ENCODE data around the gene SCNM1.

SCNM1 gene, protein sequence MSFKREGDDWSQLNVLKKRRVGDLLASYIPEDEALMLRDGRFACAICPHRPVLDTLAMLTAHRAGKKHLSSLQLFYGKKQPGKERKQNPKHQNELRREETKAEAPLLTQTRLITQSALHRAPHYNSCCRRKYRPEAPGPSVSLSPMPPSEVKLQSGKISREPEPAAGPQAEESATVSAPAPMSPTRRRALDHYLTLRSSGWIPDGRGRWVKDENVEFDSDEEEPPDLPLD

DNA sequence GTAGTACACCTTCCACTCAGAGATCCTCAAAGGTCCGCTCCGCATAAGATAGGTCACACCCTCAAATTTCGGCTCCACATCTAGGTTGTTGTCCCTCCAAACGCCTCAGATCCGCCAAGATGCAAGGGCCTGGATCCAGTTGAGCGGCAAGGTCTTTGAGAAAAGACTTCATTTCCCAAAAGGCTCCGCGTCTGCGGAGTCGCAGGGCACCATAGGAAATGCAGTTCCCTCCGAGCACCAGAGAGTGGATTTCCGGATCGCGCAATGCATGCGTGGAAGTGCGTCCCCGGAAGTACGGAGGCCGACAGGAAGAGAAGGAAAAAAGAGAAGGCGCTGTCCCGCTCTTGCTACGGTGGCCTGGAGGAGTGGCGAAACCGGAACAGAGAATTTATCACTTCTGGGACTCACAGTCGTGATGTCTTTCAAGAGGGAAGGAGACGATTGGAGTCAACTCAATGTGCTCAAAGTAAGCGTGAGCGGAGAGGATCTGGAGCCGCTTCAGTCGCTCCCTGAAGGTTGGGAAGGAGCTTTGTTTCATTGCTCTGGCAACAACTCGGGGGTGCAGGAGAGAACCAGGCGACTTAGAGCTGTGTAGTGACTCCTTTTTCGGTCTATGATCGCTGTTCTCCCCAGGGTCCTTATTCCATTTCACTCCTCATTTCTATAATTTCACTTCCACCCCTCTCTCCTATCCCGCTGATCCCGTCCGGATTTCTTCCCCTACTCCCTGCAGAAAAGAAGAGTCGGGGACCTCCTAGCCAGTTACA, at the start of gene SCNM1, which contains the start of gene LYSMD1:
SCNM1 (plus strand) TSS at position 407 of the 767 bp plus-strand sequence; CDS start at position 416, 9 bp downstream.
LYSMD1 (minus strand) TSS at position 165 of the 767 bp plus-strand sequence. CDS start 644 bp downstream, outside the sequence.
- DNase-seq (ENCODE audit: low read depth): peak; percentile 100

DNA sequence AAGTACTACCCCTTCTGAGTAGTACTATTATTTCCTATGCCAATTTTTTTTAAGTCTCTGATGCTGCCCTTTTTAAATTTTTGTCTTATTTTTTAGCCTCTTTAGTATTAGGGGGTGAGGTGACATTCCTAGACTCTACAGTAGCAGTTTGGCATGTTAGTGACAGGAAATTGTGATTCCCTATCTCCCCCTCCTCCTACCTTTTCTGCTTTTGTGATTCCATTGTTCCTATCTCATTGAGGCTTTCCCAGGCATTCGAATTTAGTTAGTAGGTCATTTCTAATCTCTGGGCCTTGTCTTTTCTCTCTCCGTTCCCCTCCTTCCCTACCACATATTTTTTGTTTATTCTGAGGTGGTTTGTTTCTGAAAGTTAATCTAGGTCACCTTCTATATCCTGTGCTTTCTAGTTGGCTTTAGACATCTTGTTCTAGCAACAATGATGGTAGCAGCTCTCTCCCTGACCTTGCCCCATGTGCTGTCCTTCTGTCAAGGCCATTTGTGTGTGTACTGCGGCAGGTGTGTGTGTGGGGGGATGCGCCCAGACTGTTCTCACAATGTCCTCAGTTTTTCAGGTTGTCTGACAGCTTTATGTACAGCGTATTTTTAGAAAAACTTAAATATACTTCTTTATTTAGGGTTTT, 41.1 kb upstream of the SCNM1 start:
- no peak for DNase-seq (ENCODE audit: low read depth)

DNA sequence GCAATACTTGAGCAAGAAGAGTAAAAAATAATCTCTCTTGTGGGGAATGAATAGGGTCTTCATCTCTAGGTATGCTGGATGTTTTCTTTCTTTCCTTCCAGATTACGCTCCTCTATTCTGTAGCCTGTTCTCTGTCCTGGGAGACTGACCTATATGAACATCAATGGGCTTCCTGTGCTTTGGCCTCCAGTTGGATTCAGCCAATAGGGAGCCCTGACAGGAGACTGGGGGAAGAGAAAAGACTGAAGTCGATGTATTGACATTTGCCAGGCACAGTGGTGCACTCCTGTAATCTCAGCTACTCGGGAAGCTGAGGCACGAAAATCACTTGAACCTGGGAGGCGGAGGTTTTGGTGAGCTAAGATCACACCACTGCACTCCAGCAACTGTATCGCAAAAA, 37.1 kb upstream of the SCNM1 start:
- DNase-seq (ENCODE audit: low read depth): no peak

DNA sequence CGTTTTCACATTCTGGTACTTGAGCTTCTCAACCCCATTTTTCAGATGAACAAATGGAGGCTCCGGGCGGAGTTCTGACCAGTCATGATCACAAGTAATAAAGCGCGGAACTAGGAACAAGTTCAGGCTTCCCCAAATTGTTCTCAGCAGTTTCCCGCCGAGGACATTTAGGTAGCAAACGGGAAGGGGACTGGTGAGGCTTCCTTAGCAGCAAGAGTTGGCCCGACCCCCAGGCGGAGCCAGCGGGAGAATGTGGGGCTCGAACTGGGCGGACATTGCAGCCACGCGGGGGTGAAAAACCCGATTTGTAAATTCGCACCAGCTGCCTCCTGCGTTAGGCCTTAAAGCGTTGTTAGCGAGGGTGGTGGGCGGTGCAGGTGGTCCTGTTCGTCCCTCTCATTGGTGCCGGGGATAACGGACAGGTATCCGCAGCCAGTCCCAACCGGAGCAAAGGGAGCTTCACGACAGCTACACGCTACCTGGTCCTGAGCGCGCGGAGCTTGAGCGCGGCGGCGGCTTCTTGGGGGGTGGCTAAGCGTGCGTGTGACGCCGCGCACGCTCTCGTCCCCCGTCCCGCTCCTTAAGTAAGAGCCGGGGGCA, 34.9 kb upstream of the SCNM1 start:
- peak; percentile 96 for DNase-seq (ENCODE audit: low read depth)

DNA sequence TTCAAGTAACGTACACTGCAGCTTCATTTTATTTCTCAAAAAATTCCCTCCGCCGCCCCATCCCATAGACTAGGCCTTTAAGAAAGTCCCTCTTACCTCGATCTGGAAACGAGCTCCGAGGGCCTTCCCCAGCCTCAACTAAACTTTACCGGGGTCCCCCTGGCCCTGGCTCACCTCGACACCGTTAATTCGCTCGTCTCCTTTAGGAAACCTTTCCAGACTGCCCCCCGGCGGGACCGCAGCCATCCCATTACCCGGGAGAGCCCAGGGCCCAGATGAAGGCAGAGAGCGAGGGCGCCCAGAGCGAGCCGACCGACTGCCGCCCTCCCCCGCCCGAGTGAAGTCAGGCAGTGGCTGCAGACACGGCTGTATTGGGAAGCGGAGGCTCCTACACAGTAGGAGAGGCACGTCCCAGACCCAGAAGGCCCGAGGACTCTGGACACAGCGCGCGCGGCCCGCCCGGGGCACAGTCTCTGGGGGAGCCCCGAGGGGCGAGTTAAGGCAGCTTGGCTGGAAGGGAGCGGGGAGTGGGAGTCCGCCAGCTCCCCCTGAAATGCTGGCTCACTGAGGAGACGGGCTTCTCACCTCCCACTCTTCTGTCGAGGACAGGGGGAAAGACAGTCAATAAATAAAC, 34.1 kb upstream of the SCNM1 start:
- DNase-seq (ENCODE audit: low read depth): peak; percentile 27

DNA sequence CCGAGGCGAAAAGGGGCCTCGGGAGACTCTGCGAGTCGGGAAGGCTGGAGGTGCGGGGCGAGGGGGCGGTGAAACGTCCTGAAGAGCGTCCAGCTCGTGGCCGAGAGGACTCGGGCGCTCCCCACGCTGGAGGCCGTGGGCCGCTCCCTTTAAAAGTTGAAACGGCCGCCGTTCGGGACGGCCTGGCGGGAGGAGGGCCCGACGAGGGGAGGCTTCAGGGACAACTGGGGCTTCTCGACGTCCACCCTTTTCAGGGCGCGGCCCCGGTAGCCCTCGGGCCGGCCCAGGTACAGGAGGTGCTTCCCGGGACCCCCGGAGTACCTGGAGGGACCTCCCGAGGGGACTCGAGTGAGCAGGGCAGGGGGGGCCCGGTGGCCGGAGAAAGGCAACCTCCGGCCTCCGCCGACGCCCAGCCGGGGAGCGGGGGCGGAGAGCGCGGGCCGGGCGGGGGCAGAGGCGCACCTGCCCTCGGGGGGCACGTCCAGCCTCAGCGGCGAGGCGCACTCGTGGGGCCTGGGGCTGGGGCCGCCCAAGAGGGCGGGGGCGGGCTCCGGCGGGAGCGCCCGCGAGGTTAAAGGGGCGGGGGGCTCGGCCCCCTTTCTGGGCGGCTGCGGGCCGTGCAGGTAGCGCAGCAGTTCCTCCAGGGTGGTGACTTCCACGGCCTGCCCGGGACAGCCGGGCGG, 33.5 kb upstream of the SCNM1 start:
- no peak for DNase-seq (ENCODE audit: low read depth)

DNA sequence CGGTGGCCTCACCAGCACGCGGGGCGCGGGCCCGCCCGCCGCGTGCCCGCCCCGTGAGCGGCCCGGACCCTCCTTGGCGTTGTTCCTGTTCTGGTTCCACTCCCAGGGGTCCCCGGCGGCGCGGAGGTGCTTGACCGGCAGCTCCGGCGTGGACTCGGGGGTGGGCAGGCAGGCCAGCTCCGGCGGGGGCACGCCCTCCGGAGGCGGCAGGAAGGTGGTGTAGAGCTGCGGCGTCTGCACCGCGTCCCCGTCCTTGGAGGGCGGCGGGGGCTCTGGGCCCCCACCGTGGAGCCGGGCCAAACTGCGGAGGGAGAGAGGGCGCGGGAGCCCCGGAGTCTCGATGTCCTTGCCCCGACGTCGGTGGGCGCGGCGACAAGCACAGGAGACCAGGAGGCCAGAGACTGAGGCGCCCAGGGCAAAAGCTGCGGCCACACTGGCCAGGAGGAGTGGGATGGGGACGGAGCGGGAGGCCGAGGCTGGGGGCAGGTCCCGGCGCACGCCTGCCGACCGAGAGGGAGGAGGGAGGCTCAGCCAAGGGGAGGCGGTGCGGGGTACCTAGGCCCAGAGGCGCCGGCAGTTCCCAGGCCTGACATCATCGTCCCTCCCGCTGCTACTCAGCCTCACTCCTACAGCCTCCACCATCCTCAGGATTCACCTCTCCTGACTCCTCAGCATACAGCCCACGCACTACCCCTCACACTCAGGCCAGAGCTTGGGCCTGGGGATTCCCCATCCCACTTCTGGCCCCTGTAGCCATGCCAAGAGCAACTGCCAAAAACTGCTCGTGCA, 32.7 kb upstream of the SCNM1 start:
- DNase-seq (ENCODE audit: low read depth): no peak

DNA sequence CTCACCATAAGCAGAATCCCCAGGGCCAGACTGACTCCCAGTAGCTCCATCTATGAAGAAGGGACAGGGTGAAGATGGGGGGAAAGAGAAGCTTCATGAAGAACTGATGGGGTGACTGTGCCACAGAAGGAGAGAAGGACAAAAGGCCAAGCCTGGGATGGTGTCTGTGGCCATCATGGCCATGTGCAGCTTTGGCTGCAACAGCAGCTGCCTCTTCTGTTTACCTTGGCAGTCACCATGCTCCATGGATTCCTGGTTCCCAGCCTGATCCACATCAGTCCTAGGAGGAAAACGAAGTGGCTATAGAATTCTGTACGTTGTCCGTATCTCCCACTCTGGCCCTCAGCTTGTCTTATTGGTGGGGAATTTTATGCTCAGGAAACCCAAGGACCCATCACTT, 31.5 kb upstream of the SCNM1 start:
- DNase-seq (ENCODE audit: low read depth): no peak

DNA sequence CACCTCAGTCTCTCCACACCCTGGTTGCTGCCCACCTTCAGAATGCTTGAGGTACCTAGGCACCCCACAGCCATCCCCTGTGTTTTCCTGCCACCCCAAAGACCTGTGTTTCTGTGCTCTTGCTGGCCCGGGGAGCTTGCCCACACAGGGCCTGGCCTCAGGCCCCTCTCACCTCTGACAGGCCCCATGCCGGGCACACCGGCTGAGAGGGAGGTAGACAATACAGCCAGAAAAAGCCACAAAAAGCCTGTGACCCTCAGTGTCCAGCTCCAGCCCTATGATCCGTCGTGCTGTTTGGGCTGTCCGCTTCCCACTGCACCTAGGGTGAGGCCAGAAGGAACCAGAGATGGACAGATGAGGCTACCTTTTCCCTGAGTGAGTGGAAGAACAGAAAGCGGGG, 31.0 kb upstream of the SCNM1 start:
- DNase-seq (ENCODE audit: low read depth): no peak

DNA sequence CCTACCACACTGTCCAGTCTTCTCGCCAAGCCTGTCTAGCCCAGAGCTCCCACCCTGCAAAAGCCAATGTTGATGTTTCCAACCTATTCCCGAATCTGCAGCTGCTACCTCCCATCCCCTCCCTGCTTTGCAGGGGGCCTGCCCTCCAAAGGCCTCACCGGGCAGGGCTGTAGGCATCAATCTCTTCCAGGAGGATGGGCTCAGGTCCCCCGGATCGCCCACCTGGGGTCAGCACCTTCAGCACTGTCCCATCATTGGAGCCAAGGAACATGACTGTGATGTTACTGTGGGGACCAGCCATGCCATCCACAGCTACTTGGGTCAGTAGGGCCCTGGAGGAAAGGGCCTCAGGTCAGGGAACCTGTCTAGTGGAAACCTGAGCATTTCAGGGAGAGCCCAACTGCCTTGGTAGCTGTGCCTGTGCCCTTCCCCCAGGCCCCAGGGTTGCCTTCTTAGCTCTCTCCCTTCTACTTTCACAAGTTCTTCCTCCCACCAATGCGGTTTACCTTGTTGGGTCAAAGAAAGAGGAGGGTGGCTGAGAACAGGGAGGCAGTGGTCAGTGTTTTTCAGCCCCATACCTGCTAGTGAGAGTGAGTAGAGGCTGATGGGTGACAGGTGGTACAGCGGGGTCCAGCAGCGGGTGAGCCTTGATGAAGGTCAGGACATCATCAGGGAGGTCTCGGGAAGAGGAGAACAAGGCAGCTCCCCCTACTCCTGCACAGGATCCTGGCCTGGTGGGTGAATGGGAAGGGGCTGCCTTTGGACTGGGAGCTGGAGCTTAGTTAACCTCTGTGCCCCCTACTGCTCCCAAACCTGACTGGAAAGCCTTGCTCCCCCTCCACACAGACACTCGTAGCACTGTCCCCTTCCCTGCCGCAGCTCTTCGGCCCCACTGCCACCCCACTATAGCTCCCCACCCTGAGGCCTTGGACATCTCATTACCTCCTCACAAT, 30.2 kb upstream of the SCNM1 start:
- no peak for DNase-seq (ENCODE audit: low read depth)

DNA sequence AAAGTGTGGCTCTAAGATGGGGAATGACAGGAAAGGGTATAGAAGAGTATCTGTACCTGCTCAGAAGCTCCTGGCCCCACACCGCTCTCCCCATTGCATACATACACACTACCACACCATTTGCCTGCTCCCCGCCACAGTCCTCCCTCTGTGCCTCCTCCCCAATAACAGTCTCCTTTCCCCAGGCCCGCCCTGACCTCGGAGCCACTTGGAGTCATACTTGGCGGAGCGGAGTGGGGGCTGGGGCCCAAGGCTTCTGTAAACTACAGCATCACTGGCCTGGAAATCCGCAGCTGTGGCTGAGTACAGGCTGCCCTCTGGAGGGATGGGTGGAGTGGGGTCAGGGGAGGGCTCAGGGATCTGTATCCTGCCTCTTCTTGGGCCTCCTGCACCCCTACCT, 28.2 kb upstream of the SCNM1 start:
- DNase-seq (ENCODE audit: low read depth): no peak

DNA sequence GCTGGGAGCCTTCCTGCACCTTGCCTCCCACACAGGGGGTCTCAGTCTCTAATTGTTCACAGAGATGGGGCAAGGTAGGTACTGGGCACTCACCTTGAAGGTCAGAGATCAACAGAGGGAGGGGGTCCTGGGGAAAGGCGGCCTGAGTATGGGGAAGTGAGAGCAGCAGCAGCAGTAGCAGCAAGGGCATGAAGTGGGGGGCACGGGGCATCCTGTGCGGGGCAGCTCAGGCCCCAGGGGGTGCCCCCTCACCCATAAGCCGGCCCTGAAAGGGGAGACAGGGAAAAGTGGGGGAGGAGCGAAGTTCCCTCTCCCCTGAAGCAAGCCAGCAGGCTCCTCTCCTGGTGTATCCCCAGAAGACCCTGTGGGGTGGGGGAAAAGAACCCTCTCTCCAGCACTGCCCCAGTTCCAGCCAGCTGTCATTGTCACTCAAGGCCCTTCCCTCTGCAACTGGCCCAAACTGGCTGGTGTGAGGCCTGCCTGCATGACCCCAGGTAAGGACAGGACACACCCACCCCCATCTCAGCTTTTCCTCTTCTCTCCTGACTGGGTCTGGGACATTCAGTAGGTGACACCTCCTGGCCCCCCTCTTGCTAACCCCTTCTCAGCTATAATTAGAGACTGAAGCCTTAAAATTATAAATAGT, 23.4 kb upstream of the SCNM1 start:
- DNase-seq (ENCODE audit: low read depth): no peak

DNA sequence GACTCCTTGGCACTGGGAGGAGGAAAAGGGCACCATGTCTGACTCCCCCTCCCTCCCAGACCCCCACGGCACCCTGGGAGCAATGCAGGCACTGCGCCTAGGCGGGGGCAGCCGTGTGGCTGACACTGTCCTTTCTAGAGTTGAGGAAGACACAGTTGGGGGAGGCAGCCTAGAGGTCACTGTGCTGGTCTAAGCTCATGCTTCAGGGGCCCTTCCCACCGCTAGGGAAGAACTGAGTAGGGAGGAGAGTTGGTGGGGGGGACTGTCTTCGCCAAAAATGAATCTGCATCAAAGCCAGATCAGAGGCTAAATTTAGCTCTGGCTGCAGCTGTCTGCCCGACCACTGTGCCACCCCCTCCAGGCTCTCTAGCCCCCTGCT, 22.9 kb upstream of the SCNM1 start:
- DNase-seq (ENCODE audit: low read depth): no peak

DNA sequence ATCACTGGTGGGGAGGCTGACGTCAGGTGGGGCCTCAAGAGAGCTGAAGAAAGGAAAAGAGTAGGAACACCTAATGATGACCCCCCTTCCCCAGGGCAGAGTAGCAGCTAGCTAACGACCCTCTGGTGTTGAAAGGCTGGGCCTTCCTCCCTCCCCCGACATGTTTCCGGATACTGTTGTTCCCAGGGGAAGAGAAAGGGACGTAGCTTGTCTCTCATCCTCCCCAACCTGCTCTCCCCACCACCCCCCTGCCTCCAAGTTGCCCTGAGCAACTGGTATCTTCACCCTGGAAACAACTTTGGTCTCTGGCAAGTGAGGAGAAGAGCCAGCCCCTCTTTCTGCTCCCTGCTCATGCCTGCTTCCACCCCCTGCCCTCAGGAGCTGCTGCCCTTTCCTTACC, 22.0 kb upstream of the SCNM1 start:
- DNase-seq (ENCODE audit: low read depth): no peak

DNA sequence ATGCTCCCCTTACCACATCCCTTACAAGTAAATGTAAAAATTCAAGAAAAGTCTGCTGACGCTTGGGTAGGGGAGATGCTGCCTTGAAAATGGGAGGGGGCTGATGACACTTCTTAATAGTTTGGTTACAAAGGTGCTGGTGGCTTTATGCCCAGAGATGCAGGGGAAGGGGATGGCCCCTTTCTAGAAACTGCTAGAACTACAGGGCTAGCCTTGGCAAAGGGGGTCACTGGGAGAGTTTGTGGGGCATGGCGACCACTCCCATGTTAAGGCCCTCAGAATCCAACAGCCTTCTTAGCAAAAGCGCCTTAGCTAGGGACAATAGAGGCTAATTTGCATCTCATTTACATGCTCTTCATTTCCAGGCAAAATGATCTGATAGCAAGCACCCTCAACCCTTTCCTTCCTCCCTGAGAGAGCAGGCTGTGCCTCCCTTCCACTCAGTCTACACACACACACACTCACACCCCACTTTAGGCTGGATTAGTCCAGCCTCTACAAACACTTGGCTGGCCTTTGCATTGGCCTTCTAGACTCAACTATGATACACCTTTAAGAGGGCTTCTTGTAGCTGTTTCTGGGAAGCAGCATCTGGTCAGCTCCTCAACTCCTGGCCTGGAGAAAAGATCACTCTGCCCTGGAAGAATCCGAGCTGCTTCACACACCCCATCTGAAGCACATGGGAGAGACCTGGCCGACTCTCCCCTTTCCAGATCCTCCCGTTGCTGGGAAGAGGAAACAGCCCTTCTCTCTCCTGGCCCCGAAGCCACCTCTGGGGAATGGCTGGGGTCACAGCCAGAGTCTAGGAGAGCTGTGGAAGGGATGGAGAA, 21.3 kb upstream of the SCNM1 start:
- DNase-seq (ENCODE audit: low read depth): peak; percentile 17

DNA sequence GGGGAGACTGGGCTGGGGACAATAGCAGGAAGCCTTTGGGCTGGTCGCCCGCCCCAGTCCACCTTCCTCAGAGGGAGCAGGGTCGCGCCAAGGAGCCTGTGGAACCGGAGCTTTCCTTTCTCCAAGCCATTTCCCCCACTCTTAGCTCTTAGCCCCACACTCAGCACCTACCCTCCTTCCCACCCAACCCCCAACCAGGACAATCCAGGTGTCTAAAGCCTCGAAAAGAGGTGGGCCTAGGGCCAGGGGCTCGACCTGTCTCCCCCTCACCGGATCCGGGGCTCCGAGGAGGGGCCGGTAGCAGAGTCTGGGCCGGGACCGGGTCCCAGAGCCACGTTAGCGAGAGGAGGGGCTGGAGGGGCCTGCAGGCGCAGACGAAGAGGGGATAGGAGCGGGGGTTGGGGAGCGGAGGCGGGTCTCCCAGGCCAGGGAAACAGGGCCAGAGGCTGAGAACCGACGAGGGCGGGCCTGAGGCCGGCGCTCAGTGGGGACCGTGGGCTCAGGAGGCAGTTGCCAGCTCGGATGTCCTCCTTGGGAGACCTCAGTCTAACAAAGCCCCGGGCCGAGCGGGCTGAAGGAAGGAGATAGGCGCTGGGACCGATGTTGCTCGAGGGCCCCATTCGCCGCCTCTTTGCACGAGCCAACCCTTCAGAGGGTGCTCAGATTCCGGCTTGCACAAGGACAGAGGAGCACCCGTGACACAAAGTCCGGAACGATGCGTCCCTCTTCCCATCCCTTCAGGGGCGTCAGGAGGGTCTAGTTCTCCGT, 20.5 kb upstream of the SCNM1 start:
- peak; percentile 29 for DNase-seq (ENCODE audit: low read depth)

DNA sequence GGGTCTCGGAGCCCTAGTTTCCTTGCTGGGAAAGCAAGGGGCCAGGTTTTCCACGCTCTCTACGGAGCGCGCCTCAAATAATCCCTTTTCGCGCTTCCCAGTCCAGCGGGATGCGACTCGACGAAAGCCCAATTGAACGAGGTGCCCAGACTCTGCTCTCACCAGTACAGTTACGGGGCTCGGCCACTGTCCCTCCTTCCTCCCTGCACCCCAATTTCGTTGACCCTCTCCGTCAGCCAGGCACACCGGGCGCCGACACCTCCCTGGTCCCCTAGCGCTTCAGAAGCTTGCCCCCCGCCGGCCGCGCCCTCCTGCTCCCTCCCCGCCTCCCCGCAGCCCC, 19.9 kb upstream of the SCNM1 start:
- DNase-seq (ENCODE audit: low read depth): no peak
